Measurements from ENCODE around the gene CDC26. TPM values are rescaled to one million over a fixed set of nuclear protein-coding genes. Genes with fewer than 3 reads are reported as not detected.

The CDC26 gene
- total and polyA plus RNA-seq, 10 of the 15 experiments (the other 5 are each of a cell fraction or from before 2014, with no cell fraction given): 28.2 to 156 (median 61.5) TPM

DNA sequence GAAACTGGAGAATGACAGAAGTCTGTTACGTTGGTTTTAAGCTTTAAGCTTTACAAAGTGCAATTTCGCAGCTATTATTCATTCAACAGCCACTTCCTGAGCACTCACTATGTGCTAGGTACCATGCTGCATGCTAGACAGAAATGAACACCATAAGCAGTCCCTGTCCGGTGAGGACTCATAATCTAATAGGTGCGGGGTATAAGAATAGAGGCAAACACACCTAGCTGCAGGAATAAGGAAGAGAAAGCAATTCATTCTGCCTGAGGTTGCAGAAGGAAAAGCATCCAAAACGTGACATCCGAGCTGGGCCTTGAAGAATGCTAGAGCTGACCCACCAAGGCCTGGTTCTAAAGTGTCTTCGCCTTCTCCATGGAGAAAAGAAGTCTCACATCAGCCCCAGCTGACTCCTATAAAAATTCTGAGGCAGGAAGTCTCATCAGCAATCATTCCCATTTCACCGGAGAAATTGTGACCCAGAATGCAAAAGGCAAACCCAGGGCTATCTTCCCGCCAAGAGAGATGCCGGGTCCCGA is 54.8 kb downstream of the CDC26 start:
- peak overlapping the region; percentile 98 for H3K4me2 ChIP-seq (ENCODE audit: control insufficient read depth, insufficient read depth)
- ATAC-seq: peak; percentile 31
- peak overlapping the region; percentile 86 for H3K4me3 ChIP-seq
- no peaks in the 10 kb centered on the region for H3K27me3 ChIP-seq (replicated peaks in 1 of 2; ENCODE audit: control insufficient read depth in 2 of 2, insufficient read depth in 2 of 2, low read length in 1 of 2)
- FAIRE-seq: no peak
- ChIA-PET RAD21 (ENCODE audit: unreplicated experiment) (interaction anchor here (0.8 to 5.1 kb wide), 12 partner anchors 11 to 437 kb away, joined by 3 to 32 read pairs (median 4); partner anchors contain the start of genes C9orf43, CDC26, POLE3 and PRPF4), POLR2A (interaction anchor here (0.9 to 4.5 kb wide), 6 partner anchors 11 to 734 kb away, joined by 3 to 32 read pairs (median 8); partner anchors contain the start of genes C9orf43, CDC26, KIAA1958 and POLE3), CTCF (interaction anchor here (0.8 to 4.8 kb wide), 10 partner anchors 11 to 364 kb away, joined by 3 to 52 read pairs (median 4); partner anchors contain the start of genes C9orf43, CDC26, POLE3 and PRPF4), SMC1A (ENCODE audit: uncharacterized antibody, unreplicated experiment) (interaction anchor here (0.6 to 5.0 kb wide), 16 partner anchors 7 to 190 kb away, joined by 3 to 68 read pairs (median 6); partner anchors contain the start of genes C9orf43, CDC26, POLE3 and PRPF4)
- under 1% methylated on average over 11 of the region's 11 CpGs for WGBS (ENCODE audit: insufficient coverage, insufficient replicate concordance, low lambda C conversion rate, missing lambda C conversion rate)
- peak overlapping the region; percentile 70 for H3K9ac ChIP-seq (ENCODE audit: control insufficient read depth, insufficient read depth, low read length)
- H3K36me3 ChIP-seq (ENCODE audit: control insufficient read depth in 2 of 2, insufficient read depth in 2 of 2, low read length in 1 of 2): 0 out of 4 replicates have a peak, but pooled peaks cover 0 to 7% of the 10 kb centered on the region in 2 experiments
- H3K79me2 ChIP-seq (ENCODE audit: control insufficient read depth, insufficient read depth, low read length): peaks cover 75% of the 10 kb centered on the region
- H3K4me1 ChIP-seq (ENCODE audit: control insufficient read depth, insufficient read depth, low read length): peaks cover 4% of the 10 kb centered on the region; the same call in 1 of the 2 replicates
- in situ Hi-C loops (cut with MboI): no loop called here
- intact Hi-C loops (cut with micrococcal nuclease; ENCODE audit: unreplicated experiment): loop anchor here (1.0 to 5.0 kb wide), 2 partner anchors 55 to 162 kb away; partner anchors contain the start of genes CDC26 and PRPF4
- H4K20me1 ChIP-seq (ENCODE audit: control insufficient read depth, insufficient read depth): no peaks in the 10 kb centered on the region
- TF ChIP-seq HSF1 (IDR thresholded peaks at IDR 0.05; ENCODE audit: low read depth, low read length) (no peak), BHLHE40 (IDR thresholded peaks at IDR 0.05; ENCODE audit: borderline replicate concordance in 1 of 2, low read depth in 2 of 2, low read length in 1 of 2) (peak; percentile 60 to 62; a peak in 2 of 4 replicates), ZBTB40 (IDR thresholded peaks at IDR 0.05; ENCODE audit: borderline replicate concordance) (0 out of 2 replicates have a peak, but pooled peaks have one; percentile 25)
- H3K9me3 ChIP-seq (replicated peaks; ENCODE audit: control insufficient read depth, insufficient read depth, low read length): no peaks in the 10 kb centered on the region
- H3K27ac ChIP-seq (ENCODE audit: control insufficient read depth, insufficient read depth): peak overlapping the region; percentile 95
- peak overlapping the region; percentile 92 for H2AFZ ChIP-seq (ENCODE audit: control insufficient read depth, low read depth, low read length)
- no peak for DNase-seq (ENCODE audit: low read depth, low spot score)
- TSS peak; percentile 74 for BruUV-seq (replicated peaks)

Data from GM12878 (cell line).